NCI-H1092 treated with DMSO at 0.1 percent for 48 hours (cell line): ENCODE measurements around the gene SOHLH1.
"Not testable (repeated sequence)": the region's sequence is repeated elsewhere in the genome, so short reads cannot be mapped to it uniquely, and the experiment has no call there.

Experiments used
- DNase-seq: peaks from one replicate; lab custom pipeline; 2025; lab: John Stamatoyannopoulos, UW

SOHLH1 gene

GRCh38 chr9:135677641-135678168 lies 21.6 kb downstream of the SOHLH1 start:
- DNase-seq, result no peak

DNA sequence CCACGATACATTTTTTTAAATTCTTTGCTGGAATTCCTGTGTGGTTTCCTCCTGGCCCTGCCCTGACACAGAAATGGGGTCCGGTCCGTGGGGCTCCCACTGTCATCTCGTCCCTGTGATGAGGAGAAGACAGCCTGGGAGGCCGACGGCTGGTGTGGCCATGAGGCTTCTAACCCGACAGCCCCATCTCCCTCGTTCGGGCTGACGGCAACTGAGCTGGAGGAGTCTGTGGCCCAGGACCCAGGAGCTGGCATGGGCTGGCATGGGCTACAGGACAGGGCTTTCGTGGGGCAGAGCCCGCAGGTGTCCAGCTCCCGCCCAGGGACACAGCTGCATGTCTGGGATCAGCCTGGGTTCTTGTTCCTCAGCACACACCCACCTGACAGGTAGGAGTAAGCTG lies 22.4 kb downstream of the SOHLH1 start:
- DNase-seq, result no peak

- DNase-seq, result no peak
Observed at GRCh38 chr9:135674977-135675376, 24.3 kb downstream of the SOHLH1 start.

- DNase-seq, result no peak
Observed at GRCh38 chr9:135673941-135674340, 25.3 kb downstream of the SOHLH1 start.

GRCh38 chr9:135672786-135673185 lies 26.5 kb downstream of the SOHLH1 start:
- not testable (repeated sequence) for DNase-seq

GRCh38 chr9:135671591-135672041 lies 27.7 kb downstream of the SOHLH1 start:
- no peak for DNase-seq

DNA sequence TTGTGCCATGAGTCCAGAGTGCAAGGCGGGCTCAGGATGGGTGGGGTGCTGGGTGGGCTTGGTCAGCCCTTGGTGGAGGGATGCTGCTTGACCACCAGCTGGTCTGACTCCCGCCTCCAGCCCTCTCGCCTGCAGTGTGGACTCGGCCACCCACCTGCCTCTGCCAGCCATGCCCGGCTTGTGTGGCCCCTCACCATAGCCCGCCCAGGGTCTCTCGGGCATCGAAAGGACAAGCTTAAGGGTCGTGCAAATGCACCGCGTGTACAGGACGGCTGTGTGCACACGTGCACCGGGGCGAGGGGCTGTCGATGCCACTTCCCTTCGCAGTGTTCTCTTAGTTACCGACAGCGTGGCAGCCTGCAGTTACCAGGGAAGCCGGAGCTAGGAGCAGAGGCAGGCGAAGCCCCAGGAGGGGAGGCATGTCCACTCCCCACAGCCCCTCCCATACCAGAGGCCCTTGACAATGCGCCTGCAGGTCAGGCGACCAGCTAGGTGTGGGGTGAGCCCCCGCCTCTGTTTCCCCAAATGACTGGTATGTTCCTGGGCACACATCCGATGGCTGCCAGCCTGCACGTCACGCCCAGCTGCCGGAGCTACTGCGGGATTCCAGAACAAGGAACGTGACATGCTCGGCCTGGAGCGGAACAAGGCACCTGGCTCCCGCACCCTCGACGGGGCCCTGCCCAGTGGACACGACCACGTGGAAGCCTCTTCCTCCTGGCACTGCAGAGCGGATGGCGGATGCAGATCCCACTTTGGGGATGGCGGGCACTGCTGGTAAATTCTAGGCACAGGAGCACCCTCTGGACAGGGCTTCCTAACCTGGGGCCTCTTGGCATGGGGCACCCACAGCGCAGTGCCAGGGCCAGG lies 28.3 kb downstream of the SOHLH1 start:
- DNase-seq, result no peak

DNA sequence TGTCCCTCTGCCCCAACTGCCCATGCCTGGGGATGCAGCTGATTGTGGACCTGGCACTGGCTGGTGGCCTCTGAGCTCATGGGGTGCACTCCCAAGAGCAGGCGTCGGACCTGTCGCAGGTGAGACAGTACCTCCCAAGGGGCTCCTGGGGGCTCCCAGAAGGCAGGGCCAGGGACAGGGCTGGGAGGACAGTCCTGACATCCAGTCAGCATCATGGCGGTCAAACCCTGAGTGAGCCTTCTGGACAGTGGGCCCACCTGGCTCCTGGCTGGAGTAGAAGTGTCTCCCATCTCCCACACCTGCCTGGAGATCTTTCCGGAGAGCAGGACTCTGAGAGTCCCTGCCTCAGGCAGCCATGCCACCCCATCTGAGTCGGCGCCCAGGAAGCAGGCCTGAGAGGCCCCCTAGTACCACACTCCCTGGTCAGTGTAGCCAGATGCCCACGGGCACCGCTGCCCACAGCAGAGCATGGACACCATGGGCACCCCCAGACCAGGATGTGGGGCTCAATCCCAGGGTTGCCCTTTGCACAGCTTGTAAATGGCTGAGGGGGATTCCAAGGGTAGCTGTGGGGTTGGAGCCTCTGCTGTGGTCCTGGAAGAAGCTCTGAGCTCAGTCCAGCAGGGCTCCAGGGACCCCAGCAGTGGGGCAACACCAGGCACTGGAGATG lies 29.5 kb downstream of the SOHLH1 start:
- DNase-seq, result no peak

DNA sequence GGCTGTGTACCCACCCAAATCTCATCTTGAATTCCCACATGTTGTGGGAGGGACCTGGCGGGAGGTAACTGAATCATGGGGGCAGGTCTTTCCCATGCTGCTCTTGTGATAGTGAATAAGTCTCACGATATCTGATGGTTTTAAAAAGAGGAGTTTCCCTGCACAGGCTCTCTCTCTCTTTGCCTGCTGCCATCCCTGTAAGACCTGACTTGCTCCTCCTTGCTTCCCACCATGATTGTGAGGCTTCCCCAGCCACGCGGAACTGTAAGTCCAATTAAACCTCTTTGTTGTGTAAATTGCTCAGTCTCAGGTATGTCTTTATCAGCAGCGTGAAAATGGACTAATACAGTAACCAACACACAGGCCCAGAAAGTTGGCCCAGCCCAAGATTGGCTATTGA lies 30.3 kb downstream of the SOHLH1 start:
- not testable (repeated sequence) for DNase-seq

- peak; percentile 3 for DNase-seq
Observed at GRCh38 chr9:135667463-135668001, 31.7 kb downstream of the SOHLH1 start.

- DNase-seq, result no peak
Observed at GRCh38 chr9:135666534-135667462, 32.5 kb downstream of the SOHLH1 start.

DNA sequence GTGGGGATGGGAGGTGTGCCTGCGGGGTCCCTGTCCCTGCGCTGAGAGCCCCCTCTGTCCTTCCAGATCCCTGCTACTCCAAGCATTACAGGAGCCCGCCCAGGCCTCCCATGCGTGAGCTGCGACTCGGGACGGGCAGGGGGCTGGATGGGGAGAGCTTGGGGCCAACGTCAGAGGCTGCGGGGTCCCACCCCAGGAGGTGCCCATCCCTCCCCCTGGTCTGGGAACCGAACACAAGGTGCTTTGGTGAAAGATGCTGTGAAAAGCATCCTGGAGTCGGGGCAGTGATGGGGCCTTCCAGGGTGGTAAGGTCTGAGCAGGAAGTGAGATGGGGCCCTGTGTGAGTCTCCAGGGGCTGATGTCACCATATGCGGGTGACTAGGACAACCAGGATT lies 33.5 kb downstream of the SOHLH1 start:
- DNase-seq, result no peak

GRCh38 chr9:135664801-135665794 lies 34.2 kb downstream of the SOHLH1 start:
- no peak for DNase-seq

DNA sequence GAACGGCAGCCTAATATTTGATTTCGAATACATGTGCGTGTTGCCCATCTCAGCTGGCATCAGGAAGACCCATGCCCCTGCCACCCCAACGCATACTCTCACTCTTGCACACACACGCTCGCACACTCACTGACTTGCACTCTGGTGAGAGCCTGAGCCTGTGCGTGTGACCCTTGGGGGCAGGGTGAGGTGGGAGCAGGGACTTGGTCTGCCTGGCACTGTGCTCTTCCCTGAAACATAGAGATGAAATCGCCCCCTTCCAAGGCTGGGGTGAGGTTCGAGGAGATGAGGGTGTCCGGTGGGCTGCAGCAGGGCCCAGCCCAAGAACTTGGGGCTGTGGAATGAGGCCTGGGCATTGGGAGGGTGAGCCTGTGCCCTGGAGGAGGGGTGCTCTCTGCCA lies 35.0 kb downstream of the SOHLH1 start:
- no peak for DNase-seq

GRCh38 chr9:135663857-135664256 lies 35.4 kb downstream of the SOHLH1 start:
- DNase-seq, result no peak

- DNase-seq, result no peak
Observed at GRCh38 chr9:135663451-135663770, 35.9 kb downstream of the SOHLH1 start.

GRCh38 chr9:135662758-135663450 lies 36.4 kb downstream of the SOHLH1 start, which contains the start of gene LCN9:
Gene LCN9, plus strand, starts transcription at chr9:135663309. Its CDS starts 13 bp downstream, at chr9:135663322.
- no peak for DNase-seq

DNA sequence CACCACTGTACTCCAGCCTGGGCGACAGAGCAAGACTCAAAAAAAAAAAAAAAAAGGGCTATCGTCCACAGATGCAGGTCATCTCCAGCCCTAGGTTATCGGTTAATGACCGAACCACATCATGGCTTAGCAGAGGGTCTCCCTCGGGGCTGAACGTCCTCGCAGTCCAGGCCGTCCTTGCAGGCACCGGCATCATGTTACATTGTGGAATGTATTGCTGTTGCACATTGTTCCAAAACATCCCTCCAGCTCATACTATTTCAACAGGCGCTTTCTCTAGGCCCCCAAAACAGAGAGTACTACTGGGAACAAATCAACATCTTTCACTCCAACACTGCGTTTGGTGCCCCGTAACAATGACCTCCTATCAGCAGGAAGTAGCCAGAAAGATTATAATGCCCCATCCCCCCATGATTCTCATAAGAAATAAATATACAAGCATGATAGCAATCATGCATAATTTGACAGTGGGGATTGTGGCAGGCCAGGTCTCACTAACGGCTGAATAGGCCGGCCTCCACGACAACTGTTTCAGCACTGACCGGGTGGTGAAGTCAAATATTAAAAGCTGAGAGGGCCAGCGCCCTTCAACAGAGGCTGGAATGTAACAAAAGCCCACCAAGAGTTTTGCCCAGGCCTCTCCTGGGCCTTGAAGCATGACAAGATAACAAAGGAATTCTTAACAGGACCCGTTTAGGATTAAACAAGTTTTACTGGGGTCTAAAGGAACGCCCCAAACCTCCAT lies 37.3 kb downstream of the SOHLH1 start:
- no peak for DNase-seq

DNA sequence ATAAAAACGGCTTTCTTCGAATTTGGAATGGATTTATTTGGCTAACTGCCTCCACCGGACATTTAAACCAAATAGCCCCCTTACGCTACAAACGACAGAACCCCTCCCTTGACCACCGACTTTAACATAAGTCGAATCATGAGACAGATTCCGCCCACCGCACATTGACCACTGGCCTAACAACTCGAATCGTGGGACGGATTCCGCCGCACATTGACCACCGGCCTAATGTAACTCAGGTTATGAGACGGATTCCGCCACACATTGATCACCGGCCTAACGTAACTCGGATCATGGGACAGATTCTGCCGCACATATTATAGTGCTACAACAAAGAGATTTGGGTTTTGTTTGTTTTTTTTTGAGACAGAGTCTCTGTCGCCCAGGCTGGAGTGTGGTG lies 38.9 kb downstream of the SOHLH1 start:
- DNase-seq, result no peak
